Progenitor cell of endocrine pancreas (in vitro differentiated cells): Measurements from ENCODE around the gene ITPKC. TPM values are rescaled to one million over a fixed set of nuclear protein-coding genes. Genes with fewer than 3 reads are reported as not detected.

Source experiments
- DNase-seq: peaks from one replicate; pipeline ENCODE4 v3.0.0; 2021; ENCODE audit warnings: low spot score; ENCODE audit not compliant: unreplicated experiment
- H3K27ac Mint-ChIP-seq: 2 replicates; pipeline ENCODE4 v1.8.0; 2021; ENCODE audit warnings: mild to moderate bottlenecking, moderate library complexity, mixed read lengths
- H3K27me3 Mint-ChIP-seq: 2 replicates; pipeline ENCODE4 v1.8.0; 2021; ENCODE audit warnings: mixed read lengths
- H3K36me3 Mint-ChIP-seq: 2 replicates; pipeline ENCODE4 v1.8.0; 2022; ENCODE audit warnings: mixed read lengths; ENCODE audit not compliant: insufficient read depth
- H3K4me1 Mint-ChIP-seq: 2 replicates; pipeline ENCODE4 v1.8.0; 2021; ENCODE audit warnings: low read depth, mixed read lengths
- H3K4me3 Mint-ChIP-seq: 2 replicates; pipeline ENCODE4 v1.8.0; 2021; ENCODE audit warnings: low read depth, mild to moderate bottlenecking, moderate library complexity, mixed read lengths
- H3K9me3 Mint-ChIP-seq: 2 replicates; pipeline ENCODE4 v1.8.0; 2021; ENCODE audit warnings: low read depth, mixed read lengths
- CTCF ChIP-seq: fragments of 200-600 bp; sonication (generic); IDR thresholded peaks from one replicate; pipeline ENCODE4 v1.5.0; 2021; ENCODE audit warnings: antibody characterized with exemption, mild to moderate bottlenecking; ENCODE audit not compliant: unreplicated experiment
- total RNA-seq: library from RNA; stranded (reverse); gene quantifications from 2 replicates; pipeline ENCODE4 v1.2.1, GENCODE V29; 2021

ITPKC gene
- total RNA-seq, 1 donor from 2014 or later: 20.1 TPM

GRCh38 chr19:40693896-40694295 is 23.0 kb upstream of the ITPKC start:
- no peak overlapping the region for H3K27ac Mint-ChIP-seq
- H3K4me3 Mint-ChIP-seq: no peak overlapping the region
- H3K36me3 Mint-ChIP-seq: peaks cover 11% of the 10 kb centered on the region
- H3K4me1 Mint-ChIP-seq: no peaks in the 10 kb centered on the region
- no peaks in the 10 kb centered on the region for H3K9me3 Mint-ChIP-seq
- DNase-seq: no peak
- TF ChIP-seq CTCF: no peak
- H3K27me3 Mint-ChIP-seq: no peaks in the 10 kb centered on the region

GRCh38 chr19:40695881-40696280 is 21.0 kb upstream of the ITPKC start:
- no peaks in the 10 kb centered on the region for H3K27me3 Mint-ChIP-seq

GRCh38 chr19:40697007-40697406 is 19.9 kb upstream of the ITPKC start:
- no peak for DNase-seq
- Mint-ChIP-seq H3K27ac (no peak overlapping the region), H3K9me3 (no peaks in the 10 kb centered on the region), H3K4me3 (no peak overlapping the region), H3K36me3 (peaks cover 15% of the 10 kb centered on the region), H3K27me3 (no peaks in the 10 kb centered on the region), H3K4me1 (no peaks in the 10 kb centered on the region)
- TF ChIP-seq CTCF: no peak

More at GRCh38 chr19:40695881-40696280, 21.0 kb upstream of the ITPKC start:
- no peaks in the 10 kb centered on the region for H3K4me1 Mint-ChIP-seq
- peaks cover 11% of the 10 kb centered on the region for H3K36me3 Mint-ChIP-seq
- DNase-seq: no peak
- no peak overlapping the region for H3K4me3 Mint-ChIP-seq
- no peaks in the 10 kb centered on the region for H3K9me3 Mint-ChIP-seq
- no peak for TF ChIP-seq CTCF
- no peak overlapping the region for H3K27ac Mint-ChIP-seq

- TF ChIP-seq CTCF: no peak
- DNase-seq: no peak
- Mint-ChIP-seq H3K27ac (no peak overlapping the region), H3K36me3 (peaks cover 22% of the 10 kb centered on the region), H3K4me3 (no peak overlapping the region), H3K27me3 (no peaks in the 10 kb centered on the region), H3K4me1 (peaks cover 3% of the 10 kb centered on the region), H3K9me3 (no peaks in the 10 kb centered on the region)
Measured at GRCh38 chr19:40700083-40700482, 16.8 kb upstream of the ITPKC start.

- no peaks in the 10 kb centered on the region for H3K9me3 Mint-ChIP-seq
- H3K27me3 Mint-ChIP-seq: no peaks in the 10 kb centered on the region
- TF ChIP-seq CTCF: no peak
- DNase-seq: no peak
- H3K4me3 Mint-ChIP-seq: no peak overlapping the region
- H3K4me1 Mint-ChIP-seq: peaks cover 3% of the 10 kb centered on the region
- H3K27ac Mint-ChIP-seq: no peak overlapping the region
- H3K36me3 Mint-ChIP-seq: peaks cover 20% of the 10 kb centered on the region
Measured at GRCh38 chr19:40701758-40702157, 15.2 kb upstream of the ITPKC start.
